Endodermal cell (in vitro differentiated cells): Measurements from ENCODE around the gene C1orf35. TPM values are rescaled to one million over a fixed set of nuclear protein-coding genes. Genes with fewer than 3 reads are reported as not detected.
A peak's percentile ranks its signal among the peaks of the same experiment; 100 is the strongest.

Experiments used
- DNase-seq: peaks from one replicate; pipeline ENCODE4 v3.0.0-alpha.2; 2017
- H3K27ac ChIP-seq: 2 replicates; pipeline ENCODE4 v1.5.1; 2013; ENCODE audit warnings: mild to moderate bottlenecking, low read depth, low read length, moderate library complexity
- H3K27me3 ChIP-seq: 2 replicates; pipeline ENCODE4 v1.6.1; 2013; ENCODE audit warnings: mild to moderate bottlenecking, low read length, moderate library complexity; ENCODE audit not compliant: insufficient read depth, control insufficient read depth, poor library complexity, severe bottlenecking
- H3K36me3 ChIP-seq: 2 replicates; pipeline ENCODE4 v1.7.0; 2013; ENCODE audit warnings: mild to moderate bottlenecking, low read length, moderate library complexity; ENCODE audit not compliant: control insufficient read depth, insufficient read depth
- H3K4me1 ChIP-seq: one replicate; pipeline ENCODE4 v1.7.0; 2013; ENCODE audit warnings: low read length; ENCODE audit not compliant: control insufficient read depth, insufficient read depth
- H3K4me3 ChIP-seq: 2 replicates; pipeline ENCODE4 v1.5.1; 2013; ENCODE audit warnings: mild to moderate bottlenecking, low read length, moderate library complexity
- H3K9ac ChIP-seq: 2 replicates; pipeline ENCODE4 v1.6.1; 2013; ENCODE audit warnings: mild to moderate bottlenecking, low read length, moderate library complexity; ENCODE audit not compliant: poor library complexity, severe bottlenecking; ENCODE audit errors: extremely low read depth
- H3K9me3 ChIP-seq: 2 replicates; pipeline ENCODE4 v1.6.1; 2013; ENCODE audit warnings: mild to moderate bottlenecking, low read length, moderate library complexity; ENCODE audit not compliant: control insufficient read depth
- H3K27ac Mint-ChIP-seq: 2 replicates; pipeline ENCODE4 v1.8.0; 2020; ENCODE audit warnings: mixed read lengths
- H3K27me3 Mint-ChIP-seq: 2 replicates; pipeline ENCODE4 v1.8.0; 2021; ENCODE audit warnings: mild to moderate bottlenecking, mixed read lengths; ENCODE audit not compliant: insufficient read depth
- H3K36me3 Mint-ChIP-seq: 2 replicates; pipeline ENCODE4 v1.8.0; 2020; ENCODE audit warnings: low read depth, mixed read lengths
- H3K4me1 Mint-ChIP-seq: 2 replicates; pipeline ENCODE4 v1.8.0; 2020; ENCODE audit warnings: mixed read lengths
- H3K4me3 Mint-ChIP-seq: 2 replicates; pipeline ENCODE4 v1.8.0; 2020; ENCODE audit warnings: mild to moderate bottlenecking, moderate library complexity, mixed read lengths
- H3K9me3 Mint-ChIP-seq: 2 replicates; pipeline ENCODE4 v1.8.0; 2020; ENCODE audit warnings: mild to moderate bottlenecking, mixed read lengths
- CTCF ChIP-seq: fragments of 200-600 bp; sonication (generic); conservative IDR thresholded peaks from 2 replicates; pipeline ENCODE4 v1.5.0; 2021; ENCODE audit warnings: antibody characterized with exemption, mild to moderate bottlenecking
- WGBS, 2 experiments: methylation state at CpG; one replicate each; pipeline versions ENCODE4 v1.1.5 to v1.1.7; 2013; ENCODE audit warnings: missing lambda C conversion rate in 2 of 2, mixed read lengths in 1 of 2; ENCODE audit not compliant: insufficient coverage in 1 of 2, insufficient read length in 1 of 2; 5-methylcytosine and 5-hydroxymethylcytosine counted together
- total RNA-seq, 2 donors: library from RNA; stranded (reverse); fragmentation: NEBNext Ultra II Directional in 1 of 2; extraction: Animal tissue kit (Norgen Biotek cat#: 25700) in 1 of 2; gene quantifications; 2 replicates in 1 of 2; 3 replicates in 1 of 2; pipeline ENCODE4 v1.2.1, GENCODE V29; 2021

The C1orf35 gene
- total RNA-seq, 2 donors from 2014 or later, result 31.6 to 34.0 TPM

- WGBS, 2 experiments, result 5 to 10% methylated on average over 4 to 8 of the region's 8 CpGs
- Mint-ChIP-seq H3K4me1 (peaks cover 12% of the 10 kb centered on the region), H3K9me3 (peaks cover 2% of the 10 kb centered on the region), H3K4me3 (peak overlapping the region; percentile 84), H3K27ac (peak overlapping the region; percentile 94), H3K27me3 (peaks cover 4% of the 10 kb centered on the region), H3K36me3 (peaks cover 13% of the 10 kb centered on the region)
- Histone ChIP-seq H3K36me3 (peaks cover 14% of the 10 kb centered on the region), H3K9ac (peak overlapping the region; percentile 87), H3K27ac (peak overlapping the region; percentile 58), H3K4me3 (peak overlapping the region; percentile 94), H3K4me1 (peaks cover 5% of the 10 kb centered on the region), H3K9me3 (peaks cover 3% of the 10 kb centered on the region), H3K27me3 (no peaks in the 10 kb centered on the region)
- no peak for DNase-seq
- no peak for TF ChIP-seq CTCF
Observed at GRCh38 chr1:228108742-228109072, 5.6 kb upstream of the C1orf35 start.

- peak; percentile 25 for DNase-seq
- Mint-ChIP-seq H3K27me3 (peaks cover 4% of the 10 kb centered on the region), H3K36me3 (peaks cover 13% of the 10 kb centered on the region), H3K4me3 (peak overlapping the region; percentile 84), H3K9me3 (peaks cover 2% of the 10 kb centered on the region), H3K27ac (peak overlapping the region; percentile 94), H3K4me1 (peaks cover 12% of the 10 kb centered on the region)
- peak overlapping the region; percentile 94 for H3K4me3 ChIP-seq
- H3K9ac ChIP-seq, result peak overlapping the region; percentile 87
- TF ChIP-seq CTCF, result no peak
- no peak overlapping the region for H3K27ac ChIP-seq
- no peaks in the 10 kb centered on the region for H3K27me3 ChIP-seq
- H3K9me3 ChIP-seq, result no peaks in the 10 kb centered on the region
- 88 to 91% methylated on average over 6 to 11 of the region's 11 CpGs for WGBS, 2 experiments
- H3K36me3 ChIP-seq, result peaks cover 14% of the 10 kb centered on the region
- peaks cover 5% of the 10 kb centered on the region for H3K4me1 ChIP-seq
Observed at GRCh38 chr1:228108055-228108690, 5.0 kb upstream of the C1orf35 start.

- Histone ChIP-seq H3K27ac (no peak overlapping the region), H3K4me1 (peaks cover 5% of the 10 kb centered on the region), H3K4me3 (no peak overlapping the region), H3K27me3 (no peaks in the 10 kb centered on the region), H3K9ac (no peak overlapping the region), H3K36me3 (peaks cover 14% of the 10 kb centered on the region), H3K9me3 (no peaks in the 10 kb centered on the region)
- Mint-ChIP-seq H3K27ac (no peak overlapping the region), H3K36me3 (peaks cover 13% of the 10 kb centered on the region), H3K4me1 (peaks cover 12% of the 10 kb centered on the region), H3K4me3 (peak overlapping the region; percentile 84), H3K27me3 (peaks cover 4% of the 10 kb centered on the region), H3K9me3 (peaks cover 2% of the 10 kb centered on the region)
- peak; percentile 35 for DNase-seq
- WGBS, 2 experiments, result 92 to 95% methylated on average over 16 to 19 of the region's 19 CpGs
- TF ChIP-seq CTCF, result no peak
Observed at GRCh38 chr1:228107636-228108035, 4.5 kb upstream of the C1orf35 start.
